Stimulated activated naive CD8-positive, alpha-beta T cell treated with anti-CD3 and anti-CD28 coated beads, Interleukin-15, Interleukin-2, amounts not matched to agents 100 ng/mL and 50 ng/mL, for 24 hours (primary cell): ENCODE measurements around the gene OR2Z1.
"Not testable (repeated sequence)": the region's sequence is repeated elsewhere in the genome, so short reads cannot be mapped to it uniquely, and the experiment has no call there.

Experiments
- H3K27ac Mint-ChIP-seq: one replicate; pipeline ENCODE4 v1.8.0; 2021; ENCODE audit warnings: mild to moderate bottlenecking, mixed read lengths
- H3K27me3 Mint-ChIP-seq: one replicate; pipeline ENCODE4 v1.8.0; 2021; ENCODE audit warnings: mixed read lengths
- H3K36me3 Mint-ChIP-seq: one replicate; pipeline ENCODE4 v1.8.0; 2021; ENCODE audit warnings: low read depth, mixed read lengths
- H3K4me1 Mint-ChIP-seq: one replicate; pipeline ENCODE4 v1.8.0; 2021; ENCODE audit warnings: low read depth, mixed read lengths
- H3K4me3 Mint-ChIP-seq: one replicate; pipeline ENCODE4 v1.8.0; 2021; ENCODE audit warnings: mild to moderate bottlenecking, mixed read lengths
- H3K9me3 Mint-ChIP-seq: one replicate; pipeline ENCODE4 v1.8.0; 2021; ENCODE audit warnings: mixed read lengths

The OR2Z1 gene

GRCh38 chr19:8739291-8740065 is 18.0 kb downstream of the OR2Z1 start:
- not testable (repeated sequence) for H3K4me3 Mint-ChIP-seq, H3K36me3 Mint-ChIP-seq, H3K27me3 Mint-ChIP-seq, H3K27ac Mint-ChIP-seq, H3K4me1 Mint-ChIP-seq, H3K9me3 Mint-ChIP-seq

- H3K4me3 Mint-ChIP-seq, H3K27me3 Mint-ChIP-seq, H3K4me1 Mint-ChIP-seq, H3K27ac Mint-ChIP-seq, H3K9me3 Mint-ChIP-seq, H3K36me3 Mint-ChIP-seq: not testable (repeated sequence)
These were observed 45.8 kb downstream of the OR2Z1 start for GRCh38 chr19:8767257-8767656.

DNA sequence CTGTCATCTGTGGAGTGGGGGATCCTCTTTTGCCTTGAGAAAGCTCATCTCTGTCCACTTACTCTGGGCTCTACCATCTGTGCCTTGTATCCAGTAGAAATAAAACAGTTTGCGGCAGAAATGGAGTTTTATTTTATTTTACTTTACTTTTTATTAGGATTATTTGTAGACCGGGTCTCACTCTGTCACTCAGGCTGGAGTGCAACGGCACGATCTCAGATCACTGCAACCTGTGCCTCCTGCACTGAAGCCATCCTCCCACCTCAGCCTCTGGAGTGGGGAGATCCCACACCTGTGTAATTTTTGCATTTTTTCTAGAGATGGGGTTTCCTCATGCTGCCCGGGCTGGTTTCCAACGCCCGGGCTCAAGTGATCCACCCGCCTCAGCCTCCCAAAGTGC is 47.8 kb downstream of the OR2Z1 start:
- not testable (repeated sequence) for H3K9me3 Mint-ChIP-seq, H3K36me3 Mint-ChIP-seq, H3K27ac Mint-ChIP-seq, H3K4me1 Mint-ChIP-seq, H3K27me3 Mint-ChIP-seq, H3K4me3 Mint-ChIP-seq

DNA sequence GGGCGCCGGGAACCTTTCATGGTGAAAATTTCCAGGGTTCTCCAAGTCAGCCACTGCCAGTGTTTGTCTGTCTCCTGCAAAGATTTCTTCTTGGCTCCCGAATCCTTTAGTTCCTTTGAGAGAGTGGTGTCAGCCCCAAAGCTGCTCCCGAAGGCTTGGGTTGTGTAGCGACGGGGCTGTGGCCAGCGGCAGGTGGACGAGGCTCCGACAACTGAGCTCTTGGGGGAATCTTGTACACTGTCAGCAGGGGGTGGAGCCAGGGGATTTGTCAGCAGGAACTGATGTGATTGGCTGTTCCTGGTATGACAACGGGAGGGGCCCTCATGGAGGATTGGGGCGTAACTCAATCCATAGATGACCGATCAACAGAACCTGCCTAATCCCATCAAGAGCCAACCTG is 52.2 kb downstream of the OR2Z1 start:
- not testable (repeated sequence) for H3K27ac Mint-ChIP-seq, H3K27me3 Mint-ChIP-seq, H3K36me3 Mint-ChIP-seq, H3K9me3 Mint-ChIP-seq, H3K4me3 Mint-ChIP-seq, H3K4me1 Mint-ChIP-seq
